CD14-positive monocyte (primary cell): ENCODE results near the gene BIN1. TPM values are rescaled to one million over a fixed set of nuclear protein-coding genes. Genes with fewer than 3 reads are reported as not detected.
A peak's percentile ranks its signal among the peaks of the same experiment; 100 is the strongest.

Source experiments
- DNase-seq, 3 donors: peaks; one replicate each; pipeline ENCODE4 v3.0.0-alpha.2; 2011 to 2022
- H2AFZ ChIP-seq: 2 replicates; pipeline ENCODE4 v1.6.0; 2012; ENCODE audit warnings: mild to moderate bottlenecking, low read depth, low read length, inconsistent platforms; ENCODE audit not compliant: insufficient read depth, poor library complexity, severe bottlenecking
- H3K27ac ChIP-seq, 2 donors: 1 replicate in 1 of 2; 2 replicates in 1 of 2; pipeline ENCODE4 v1.5.1; 2012 to 2013; ENCODE audit warnings: low read length in 2 of 2, control low read depth in 1 of 2, inconsistent platforms in 1 of 2, low read depth in 1 of 2, mild to moderate bottlenecking in 1 of 2
- H3K27me3 ChIP-seq, 2 donors: one replicate each; pipeline versions ENCODE4 v1.6.0 to v1.6.1; 2011 to 2013; ENCODE audit warnings: low read length in 2 of 2; ENCODE audit not compliant: control insufficient read depth in 2 of 2, insufficient read depth in 2 of 2
- H3K36me3 ChIP-seq, 2 donors: replicated peaks in 1 of 2; 1 replicate in 1 of 2; 2 replicates in 1 of 2; pipeline versions ENCODE4 v1.5.1 to v1.6.1; 2012 to 2013; ENCODE audit warnings: low read length in 2 of 2, control low read depth in 1 of 2, inconsistent platforms in 1 of 2, mild to moderate bottlenecking in 1 of 2; ENCODE audit not compliant: insufficient read depth in 2 of 2, control insufficient read depth in 1 of 2
- H3K4me1 ChIP-seq, 2 donors: 1 replicate in 1 of 2; 2 replicates in 1 of 2; pipeline versions ENCODE4 v1.5.1 to v1.6.1; 2012 to 2013; ENCODE audit warnings: low read length in 2 of 2, control low read depth in 1 of 2, inconsistent platforms in 1 of 2, mild to moderate bottlenecking in 1 of 2, moderate library complexity in 1 of 2; ENCODE audit not compliant: insufficient read depth in 2 of 2, control insufficient read depth in 1 of 2
- H3K4me2 ChIP-seq: replicated peaks from 2 replicates; pipeline ENCODE3; 2012; ENCODE audit warnings: low read length, moderate library complexity, mild to moderate bottlenecking; ENCODE audit not compliant: poor library complexity, severe bottlenecking; ENCODE audit errors: extremely low read depth
- H3K4me3 ChIP-seq, 3 experiments: fragments of 200-600 bp in 1 of 3; sonication (generic) in 1 of 3; replicated peaks in 1 of 3; 1 replicate in 2 of 3; 2 replicates in 1 of 3; pipeline ENCODE4 v1.5.1; 2011 to 2013; ENCODE audit warnings: low read length in 3 of 3, mild to moderate bottlenecking in 3 of 3, control low read depth in 2 of 3, low read depth in 2 of 3, inconsistent platforms in 1 of 3, moderate library complexity in 1 of 3
- H3K79me2 ChIP-seq: 2 replicates; pipeline ENCODE4 v1.6.0; 2012; ENCODE audit warnings: mild to moderate bottlenecking, control low read depth, inconsistent platforms, low read length, moderate library complexity; ENCODE audit not compliant: insufficient read depth
- H3K9ac ChIP-seq: 2 replicates; pipeline ENCODE4 v1.6.0; 2017; ENCODE audit warnings: low read length, mild to moderate bottlenecking; ENCODE audit not compliant: insufficient read depth, poor library complexity, severe bottlenecking
- H3K9me3 ChIP-seq, 2 donors: replicated peaks in 1 of 2; 1 replicate in 1 of 2; 2 replicates in 1 of 2; pipeline versions ENCODE4 v1.5.1 to v1.6.1; 2012 to 2013; ENCODE audit warnings: low read length in 2 of 2, control low read depth in 1 of 2; ENCODE audit not compliant: control insufficient read depth in 1 of 2, insufficient read depth in 1 of 2
- H4K20me1 ChIP-seq: 2 replicates; pipeline ENCODE4 v1.6.0; 2012; ENCODE audit warnings: mild to moderate bottlenecking, low read length, control low read depth, moderate library complexity; ENCODE audit not compliant: insufficient read depth
- H3K27ac Mint-ChIP-seq, 7 donors: one replicate each; pipeline ENCODE4 v1.8.0; 2020; ENCODE audit warnings: mild to moderate bottlenecking in 7 of 7, mixed read lengths in 7 of 7, moderate library complexity in 6 of 7, inconsistent platforms in 2 of 7
- H3K27me3 Mint-ChIP-seq, 3 donors: one replicate each; pipeline ENCODE4 v1.8.0; 2021 to 2022; ENCODE audit warnings: low read depth in 3 of 3, mild to moderate bottlenecking in 3 of 3, mixed read lengths in 3 of 3, moderate library complexity in 3 of 3, inconsistent platforms in 1 of 3
- H3K36me3 Mint-ChIP-seq, 2 donors: one replicate each; pipeline ENCODE4 v1.8.0; 2020; ENCODE audit warnings: mixed read lengths in 2 of 2, inconsistent platforms in 1 of 2, mild to moderate bottlenecking in 1 of 2
- H3K4me1 Mint-ChIP-seq: one replicate; pipeline ENCODE4 v1.8.0; 2020; ENCODE audit warnings: mild to moderate bottlenecking, mixed read lengths
- H3K4me3 Mint-ChIP-seq, 2 donors: one replicate each; pipeline ENCODE4 v1.8.0; 2020; ENCODE audit warnings: mild to moderate bottlenecking in 2 of 2, mixed read lengths in 2 of 2, moderate library complexity in 1 of 2
- H3K9me3 Mint-ChIP-seq, 7 donors: one replicate each; pipeline ENCODE4 v1.8.0; 2020 to 2022; ENCODE audit warnings: mixed read lengths in 7 of 7, mild to moderate bottlenecking in 6 of 7, moderate library complexity in 6 of 7, inconsistent platforms in 2 of 7
- WGBS: methylation state at CpG from one replicate; pipeline ENCODE4 v1.1.5; 2013; ENCODE audit warnings: missing lambda C conversion rate; ENCODE audit not compliant: insufficient coverage; 5-methylcytosine and 5-hydroxymethylcytosine counted together
- intact Hi-C, 2 donors: fragments of 100-400 bp; cut with micrococcal nuclease; formaldehyde crosslinking; loops; one replicate each; pipeline versions ENCODE4 v1.15.0 to v1.15.1; 2023
- polyA plus RNA-seq, 3 donors: library from polyadenylated mRNA; depleted of rRNA in 1 of 3; unstranded in 2 of 3; stranded (reverse) in 1 of 3; fragments of 300-500 nt in 2 of 3; fragments of >200 nt in 1 of 3; fragmentation: Illumina TruSeq in 2 of 3; gene quantifications; 1 replicate in 2 of 3; 2 replicates in 1 of 3; pipeline ENCODE4 v1.2.3, GENCODE V29; 2012 to 2021
- TF ChIP-seq, protein P1 (sequence below): fragments of 200-600 bp; IDR thresholded peaks from one replicate; pipeline ENCODE4 v1.8.0; 2022; ENCODE audit warnings: antibody characterized with exemption, mild to moderate bottlenecking

BIN1 gene
- polyA plus RNA-seq, 3 donors, result 3.4 to 7.5 (median 4.1) TPM

DNA sequence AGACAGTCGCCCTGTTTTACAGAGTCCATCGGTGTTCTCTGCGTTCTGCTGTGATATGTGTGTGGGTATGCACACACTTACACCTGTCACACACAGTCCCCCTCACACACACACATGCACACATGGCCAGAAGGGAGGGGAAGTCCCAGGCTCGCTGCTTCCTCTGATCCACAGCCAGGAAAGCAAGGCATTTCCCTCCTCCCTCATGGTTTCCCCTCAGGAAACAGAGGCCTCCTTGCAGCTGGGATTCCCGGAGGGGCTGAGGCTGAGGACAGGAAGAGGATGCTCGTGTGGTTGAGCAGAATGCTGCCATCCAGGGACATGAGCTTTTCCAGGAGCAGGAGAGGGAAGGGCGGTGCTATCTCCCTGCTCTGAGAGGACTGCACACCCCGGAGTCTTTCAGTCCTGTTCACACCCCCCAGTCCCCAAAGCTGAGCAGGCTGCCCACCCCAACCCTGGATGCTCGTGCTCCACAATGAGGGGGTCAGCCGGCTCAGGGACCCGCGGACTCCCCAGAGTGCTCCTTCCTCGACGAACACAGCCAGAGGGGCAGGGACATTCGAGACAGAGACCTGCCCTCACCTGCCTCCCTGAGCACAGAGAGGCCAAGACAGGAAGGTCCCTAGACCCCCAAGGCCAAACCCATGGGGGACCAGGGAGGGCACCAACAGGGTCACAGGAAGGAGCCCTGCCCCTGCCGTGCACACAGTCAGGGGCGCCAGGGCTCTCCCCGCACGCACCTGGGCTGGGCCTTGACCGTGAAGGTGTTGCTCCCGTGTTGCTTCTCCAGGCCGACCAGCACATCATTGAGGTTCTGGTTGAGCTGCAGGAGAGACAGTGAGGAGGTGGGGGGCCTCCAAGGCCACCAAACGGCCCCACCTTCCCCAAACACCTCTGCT is 45.3 kb downstream of the BIN1 start:
- TF ChIP-seq, protein P1, sequence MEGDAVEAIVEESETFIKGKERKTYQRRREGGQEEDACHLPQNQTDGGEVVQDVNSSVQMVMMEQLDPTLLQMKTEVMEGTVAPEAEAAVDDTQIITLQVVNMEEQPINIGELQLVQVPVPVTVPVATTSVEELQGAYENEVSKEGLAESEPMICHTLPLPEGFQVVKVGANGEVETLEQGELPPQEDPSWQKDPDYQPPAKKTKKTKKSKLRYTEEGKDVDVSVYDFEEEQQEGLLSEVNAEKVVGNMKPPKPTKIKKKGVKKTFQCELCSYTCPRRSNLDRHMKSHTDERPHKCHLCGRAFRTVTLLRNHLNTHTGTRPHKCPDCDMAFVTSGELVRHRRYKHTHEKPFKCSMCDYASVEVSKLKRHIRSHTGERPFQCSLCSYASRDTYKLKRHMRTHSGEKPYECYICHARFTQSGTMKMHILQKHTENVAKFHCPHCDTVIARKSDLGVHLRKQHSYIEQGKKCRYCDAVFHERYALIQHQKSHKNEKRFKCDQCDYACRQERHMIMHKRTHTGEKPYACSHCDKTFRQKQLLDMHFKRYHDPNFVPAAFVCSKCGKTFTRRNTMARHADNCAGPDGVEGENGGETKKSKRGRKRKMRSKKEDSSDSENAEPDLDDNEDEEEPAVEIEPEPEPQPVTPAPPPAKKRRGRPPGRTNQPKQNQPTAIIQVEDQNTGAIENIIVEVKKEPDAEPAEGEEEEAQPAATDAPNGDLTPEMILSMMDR, result no peak
- no peaks in the 10 kb centered on the region for H3K36me3 ChIP-seq
- H3K79me2 ChIP-seq, result no peaks in the 10 kb centered on the region
- Mint-ChIP-seq H3K27me3 (peaks cover 2 to 7% (median 4%) of the 10 kb centered on the region in 3 donors), H3K4me1 (peaks cover 31% of the 10 kb centered on the region), H3K9me3 (peaks cover 0 to 4% (median 0%) of the 10 kb centered on the region in 7 donors), H3K4me3 (no peak overlapping the region), H3K36me3 (peaks cover 3% of the 10 kb centered on the region in 2 donors), H3K27ac (peak overlapping the region in 4 of 7 donors; percentile 70 to 83 (median 78))
- peak in 1 of 3 donors; percentile 48 for DNase-seq
- H3K4me2 ChIP-seq, result no peak overlapping the region
- peaks cover 32 to 35% of the 10 kb centered on the region in 2 donors for H3K4me1 ChIP-seq
- intact Hi-C loops, result loop anchor here (5.0 to 10.0 kb wide), 3 partner anchors 241 to 407 kb away; partner anchors contain the start of genes GYPC (in 1 of the 2) and PROC (in 1 of the 2)
- no peaks in the 10 kb centered on the region for H4K20me1 ChIP-seq
- H2AFZ ChIP-seq, result no peak overlapping the region
- 60% methylated on average over 13 of the region's 23 CpGs for WGBS
- no peak overlapping the region for H3K4me3 ChIP-seq
- no peaks in the 10 kb centered on the region for H3K9me3 ChIP-seq
- no peak overlapping the region for H3K27ac ChIP-seq
- H3K9ac ChIP-seq, result no peak overlapping the region
- no peaks in the 10 kb centered on the region for H3K27me3 ChIP-seq

DNA sequence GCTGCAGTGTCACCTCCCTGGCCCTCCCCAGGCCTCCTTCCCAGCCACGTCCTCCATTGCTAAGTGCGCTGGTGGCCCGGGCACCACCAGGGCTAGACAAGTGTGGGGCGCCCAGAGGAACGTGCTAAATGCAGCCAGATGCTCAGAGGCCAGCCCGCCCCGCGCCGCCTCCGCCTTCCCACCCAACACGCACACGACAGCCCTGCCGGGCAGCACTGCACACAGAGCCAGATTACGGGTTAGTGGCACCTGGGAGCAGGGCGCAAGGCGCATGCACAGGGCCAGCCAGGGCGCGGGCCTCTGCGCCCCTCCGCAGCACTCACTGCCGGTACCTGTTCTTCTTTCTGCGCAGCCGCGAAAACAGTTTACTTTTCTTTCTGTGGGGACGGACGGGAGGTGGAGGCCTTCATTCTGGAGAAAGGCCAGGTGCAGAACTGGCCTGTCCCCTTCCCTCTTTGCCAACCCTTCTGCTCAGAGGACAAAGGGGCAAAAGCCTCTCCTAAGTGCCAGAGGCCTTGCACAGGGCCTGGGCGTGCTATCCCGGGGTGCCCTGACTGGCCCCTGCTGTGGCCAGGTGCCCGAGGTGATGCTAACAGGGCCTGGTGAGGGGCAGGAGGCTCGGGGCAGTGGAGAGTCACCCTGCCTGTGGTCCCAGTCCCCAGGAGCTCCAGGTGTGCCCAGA is 46.5 kb downstream of the BIN1 start:
- Histone ChIP-seq H3K4me1 (peaks cover 20 to 22% of the 10 kb centered on the region in 2 donors), H3K27ac (no peak overlapping the region), H3K36me3 (no peaks in the 10 kb centered on the region), H3K27me3 (no peaks in the 10 kb centered on the region), H3K4me2 (no peak overlapping the region), H2AFZ (no peak overlapping the region), H3K9me3 (no peaks in the 10 kb centered on the region), H3K79me2 (no peaks in the 10 kb centered on the region), H3K4me3 (no peak overlapping the region), H4K20me1 (no peaks in the 10 kb centered on the region), H3K9ac (no peak overlapping the region)
- peaks cover 19% of the 10 kb centered on the region for H3K4me1 Mint-ChIP-seq
- TF ChIP-seq, protein P1, result no peak
- H3K9me3 Mint-ChIP-seq, result peaks cover 0 to 4% (median 0%) of the 10 kb centered on the region in 7 donors
- DNase-seq, result no peak
- H3K4me3 Mint-ChIP-seq, result no peak overlapping the region
- H3K36me3 Mint-ChIP-seq, result peaks cover 0 to 3% of the 10 kb centered on the region in 2 donors
- intact Hi-C loops, result loop anchor here (5.0 to 10.0 kb wide), 3 partner anchors 242 to 406 kb away; partner anchors contain the start of genes GYPC (in 1 of the 2) and PROC (in 1 of the 2)
- WGBS, result 96% methylated on average over 30 of the region's 30 CpGs
- H3K27me3 Mint-ChIP-seq, result peaks cover 2 to 5% (median 2%) of the 10 kb centered on the region in 3 donors
- no peak overlapping the region for H3K27ac Mint-ChIP-seq
